HG03575 (cell line): ENCODE measurements around the gene IFNL2.
"Not testable (repeated sequence)": the region's sequence is repeated elsewhere in the genome, so short reads cannot be mapped to it uniquely, and the experiment has no call there.

Source experiments
- ATAC-seq: cut with Tn5 transposase; IDR thresholded peaks from one replicate; pipeline ENCODE4 v1.9.1; 2021; ENCODE audit not compliant: unreplicated experiment, insufficient number of reproducible peaks, low FRiP score; ENCODE audit errors: extremely low read depth

Gene IFNL2

GRCh38 chr19:39251081-39251480 is 17.1 kb upstream of the IFNL2 start:
- ATAC-seq, result no peak

GRCh38 chr19:39251846-39252245 is 16.4 kb upstream of the IFNL2 start:
- ATAC-seq, result no peak

GRCh38 chr19:39252458-39252857 is 15.7 kb upstream of the IFNL2 start:
- no peak for ATAC-seq

- no peak for ATAC-seq
Measured at GRCh38 chr19:39253374-39254149, 14.6 kb upstream of the IFNL2 start.

- no peak for ATAC-seq
Measured at GRCh38 chr19:39254531-39255345, 13.5 kb upstream of the IFNL2 start.

- no peak for ATAC-seq
Measured at GRCh38 chr19:39257227-39257626, 11.0 kb upstream of the IFNL2 start.

- no peak for ATAC-seq
Measured at GRCh38 chr19:39261704-39262103, 6.5 kb upstream of the IFNL2 start.

- no peak for ATAC-seq
Measured at GRCh38 chr19:39262496-39262895, 5.7 kb upstream of the IFNL2 start.

- ATAC-seq, result no peak
Measured at GRCh38 chr19:39263912-39264305, 4.3 kb upstream of the IFNL2 start.

- no peak for ATAC-seq
Measured at GRCh38 chr19:39264306-39265290, 3.6 kb upstream of the IFNL2 start.

- ATAC-seq, result no peak
Measured at GRCh38 chr19:39265321-39265916, 2.8 kb upstream of the IFNL2 start.

GRCh38 chr19:39268531-39269223 is 481 bp downstream of the IFNL2 start:
- ATAC-seq, result not testable (repeated sequence)

- not testable (repeated sequence) for ATAC-seq
Measured at GRCh38 chr19:39269369-39269768, 1.2 kb downstream of the IFNL2 start.

- no peak for ATAC-seq
Measured at GRCh38 chr19:39270036-39270871, 2.1 kb downstream of the IFNL2 start.

GRCh38 chr19:39273859-39274258 is 5.7 kb downstream of the IFNL2 start:
- ATAC-seq, result not testable (repeated sequence)

- ATAC-seq, result no peak
Measured at GRCh38 chr19:39275578-39275977, 7.4 kb downstream of the IFNL2 start.

GRCh38 chr19:39276740-39277139 is 8.5 kb downstream of the IFNL2 start:
- no peak for ATAC-seq
